BJ (cell line): Measurements from ENCODE around the gene ATAT1. TPM values are rescaled to one million over a fixed set of nuclear protein-coding genes. Genes with fewer than 3 reads are reported as not detected.
"Not testable (repeated sequence)": the region's sequence is repeated elsewhere in the genome, so short reads cannot be mapped to it uniquely, and the experiment has no call there.

ENCODE experiments used
- CTCF ChIA-PET: fragments of 350-600 bp; formaldehyde crosslinking; extraction: SDS; loops from one replicate; lab custom pipeline; 2021; ENCODE audit warnings: antibody characterized with exemption, inconsistent platforms; lab: Yijun Ruan, JAX
- POLR2A ChIA-PET: fragments of 300-600 bp; sonication (Branson Sonifier 250); formaldehyde crosslinking; extraction: SDS; loops from one replicate; lab custom pipeline; 2021; ENCODE audit warnings: antibody characterized with exemption; lab: Charles Lee
- DNase-seq: peaks from one replicate; pipeline ENCODE4 v3.0.0-alpha.2; 2011; ENCODE audit warnings: low read depth
- H3K27me3 ChIP-seq: 2 replicates; pipeline ENCODE4 v1.6.0; 2011; ENCODE audit warnings: low read length; ENCODE audit not compliant: control insufficient read depth, insufficient read depth
- H3K36me3 ChIP-seq: 2 replicates; pipeline ENCODE4 v1.5.1; 2011; ENCODE audit warnings: low read length; ENCODE audit not compliant: control insufficient read depth, insufficient read depth
- H3K4me3 ChIP-seq: 2 replicates; pipeline ENCODE4 v1.5.1; 2011; ENCODE audit warnings: low read depth, mild to moderate bottlenecking, control low read depth, low read length
- CTCF ChIP-seq: IDR thresholded peaks from 2 replicates; pipeline ENCODE4 v1.5.1; 2011; ENCODE audit warnings: low read depth, mild to moderate bottlenecking, control low read depth, inconsistent platforms, low read length, moderate library complexity; ENCODE audit not compliant: insufficient read depth
- polyA plus RNA-seq: library from polyadenylated mRNA; depleted of rRNA; stranded (reverse); fragments of >200 nt; gene quantifications from 2 replicates; pipeline ENCODE4 v1.2.3, GENCODE V29; 2011

ATAT1 gene
- polyA plus RNA-seq, 1 experiment = 6.8 TPM

GRCh38 chr6:30656513-30656912 is 29.8 kb downstream of the ATAT1 start:
- TF ChIP-seq CTCF = no peak
- H3K27me3 ChIP-seq = no peaks in the 10 kb centered on the region
- ChIA-PET CTCF (interaction anchor here (0.6 to 1.8 kb wide), 2 partner anchors 16 to 110 kb away, joined by 3 to 5 read pairs; partner anchors contain the start of gene DHX16), POLR2A (no interaction called here)
- no peak overlapping the region for H3K4me3 ChIP-seq
- peaks cover 46% of the 10 kb centered on the region for H3K36me3 ChIP-seq
- no peak for DNase-seq

- no peaks in the 10 kb centered on the region for H3K27me3 ChIP-seq
- ChIA-PET CTCF (interaction anchor here (1.8 kb wide), 1 partner anchor 15 kb away, joined by 5 read pairs; the partner anchor contains the start of gene DHX16), POLR2A (no interaction called here)
- peaks cover 46% of the 10 kb centered on the region for H3K36me3 ChIP-seq
- TF ChIP-seq CTCF = no peak
- H3K4me3 ChIP-seq = no peak overlapping the region
- DNase-seq = no peak
Measured at GRCh38 chr6:30657454-30657853, 30.8 kb downstream of the ATAT1 start.

DNA sequence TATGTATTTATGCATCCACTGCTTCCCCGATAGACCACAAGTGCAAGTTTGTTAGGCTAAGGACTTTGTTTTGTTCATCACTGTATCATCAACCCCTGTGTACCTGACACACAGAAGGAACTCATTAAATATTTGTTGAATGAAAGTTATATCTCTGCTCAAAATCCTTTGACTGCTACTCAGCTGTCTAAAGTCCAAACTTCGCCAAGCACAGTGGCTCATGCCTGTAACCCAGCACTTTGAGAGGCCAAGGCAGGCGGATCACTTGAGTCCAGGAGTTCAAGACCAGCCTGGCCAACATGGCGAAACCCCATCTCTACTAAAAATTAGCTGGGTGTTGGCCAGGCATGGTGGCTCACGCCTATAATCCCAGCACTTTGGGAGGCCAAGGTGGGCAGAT is 31.2 kb downstream of the ATAT1 start:
- DNase-seq, POLR2A ChIA-PET, H3K4me3 ChIP-seq, H3K27me3 ChIP-seq: not testable (repeated sequence)
- peaks cover 47% of the 10 kb centered on the region for H3K36me3 ChIP-seq
- CTCF ChIA-PET = interaction anchor here (1.8 kb wide), 1 partner anchor 15 kb away, joined by 5 read pairs; the partner anchor contains the start of gene DHX16

DNA sequence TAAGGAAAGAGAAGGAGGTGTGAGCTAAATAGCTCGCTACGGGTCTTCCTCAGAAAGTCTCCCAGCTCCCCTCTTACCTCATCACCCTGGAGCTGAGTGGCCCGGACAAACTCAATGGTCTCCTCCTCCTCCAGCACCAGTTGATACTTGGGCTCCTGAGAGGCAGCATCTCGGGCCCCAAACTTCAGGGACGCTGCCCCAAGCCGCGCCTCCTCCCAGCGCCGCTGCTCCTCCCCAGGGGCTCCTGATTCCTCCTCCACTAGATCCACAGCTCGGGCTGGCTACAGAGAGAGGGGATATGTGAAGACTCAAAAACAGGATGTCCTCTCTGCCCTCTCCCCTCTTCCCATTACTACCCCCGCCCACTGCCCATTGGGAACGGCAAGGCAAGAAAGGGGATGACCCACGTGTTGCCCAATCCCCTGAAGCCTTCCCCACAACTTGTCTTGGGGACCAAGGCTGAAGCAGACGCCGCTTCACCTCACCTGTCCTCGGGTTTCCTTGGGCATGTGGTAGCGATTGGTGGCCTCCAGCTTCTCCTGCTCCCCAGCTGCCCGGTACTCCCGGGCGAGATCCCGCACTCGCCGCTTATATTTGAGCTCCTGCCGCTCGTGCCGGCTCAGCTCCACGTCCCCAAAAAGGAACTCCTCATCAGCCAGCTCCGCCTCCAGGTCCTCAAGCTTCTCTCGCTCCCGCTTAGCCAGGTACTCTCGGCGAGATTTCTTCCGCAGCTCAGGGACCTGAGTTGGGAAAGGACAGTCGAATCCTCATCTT is 38.5 kb downstream of the ATAT1 start:
- peaks cover 33% of the 10 kb centered on the region for H3K36me3 ChIP-seq
- H3K27me3 ChIP-seq = no peaks in the 10 kb centered on the region
- no peak for TF ChIP-seq CTCF
- DNase-seq = no peak
- ChIA-PET CTCF (interaction anchor here (1.2 to 1.3 kb wide), 3 partner anchors 14 to 154 kb away, joined by 3 to 4 read pairs (median 3); no protein-coding TSS in a partner anchor), POLR2A (no interaction called here)
- H3K4me3 ChIP-seq = no peak overlapping the region

DNA sequence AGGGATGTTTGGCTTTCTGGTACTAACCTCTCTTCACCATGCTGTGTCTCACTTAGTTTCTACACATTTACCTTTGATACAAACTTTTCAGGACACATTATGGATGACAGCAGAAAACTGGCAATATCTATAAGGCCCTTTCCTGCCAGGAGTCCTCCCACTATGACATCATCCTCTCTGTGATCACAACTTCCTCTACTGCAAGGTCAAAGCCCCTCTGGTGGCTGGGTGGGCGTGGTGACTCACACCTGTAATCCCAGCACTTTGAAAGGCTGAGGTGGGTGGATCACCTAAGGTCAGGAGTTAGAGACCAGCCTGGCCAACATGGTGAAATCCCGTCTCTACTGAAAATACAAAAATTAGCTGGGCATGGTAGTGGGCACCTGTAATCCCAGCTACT is 39.6 kb downstream of the ATAT1 start:
- DNase-seq, H3K4me3 ChIP-seq, POLR2A ChIA-PET, H3K27me3 ChIP-seq: not testable (repeated sequence)
- CTCF ChIA-PET = interaction anchor here (1.2 kb wide), 2 partner anchors 36 to 153 kb away, joined by 3 read pairs; no protein-coding TSS in a partner anchor
- H3K36me3 ChIP-seq = peaks cover 30% of the 10 kb centered on the region

GRCh38 chr6:30670760-30671527 is 44.3 kb downstream of the ATAT1 start:
- H3K4me3 ChIP-seq = no peak overlapping the region

More at GRCh38 chr6:30670760-30671527, 44.3 kb downstream of the ATAT1 start:
- no peak for DNase-seq
- POLR2A ChIA-PET = interaction anchor here (0.6 kb wide), 1 partner anchor 46 kb away, joined by 3 read pairs; the partner anchor contains the start of gene MDC1
- TF ChIP-seq CTCF = peak; percentile 29; the same call in 1 of the 2 replicates
- Histone ChIP-seq H3K27me3 (no peaks in the 10 kb centered on the region), H3K36me3 (peaks cover 6% of the 10 kb centered on the region)
- CTCF ChIA-PET = interaction anchor here (1.7 to 17.2 kb wide), 3 partner anchors 9 to 56 kb away, joined by 3 to 387 read pairs (median 8); partner anchors contain the start of genes MDC1 and TUBB
